HepG2 (cell line): ENCODE data around the gene ASTN2. TPM values are rescaled to one million over a fixed set of nuclear protein-coding genes. Genes with fewer than 3 reads are reported as not detected.

Source experiments
- ATAC-seq: fragments of 200-7000 bp; cut with Tn5 transposase; 3 replicates; pipeline ENCODE4 v1.9.1; 2020; ENCODE audit warnings: mild to moderate bottlenecking, moderate library complexity
- BruUV-seq: library from RNA; stranded (reverse); fragments of 400-500 nt; replicated peaks from 2 replicates; lab custom pipeline; 2021; lab: Mats Ljungman, UMichigan
- CTCF ChIA-PET: fragments of 300-600 bp; formaldehyde crosslinking; extraction: SDS; loops from one replicate; lab custom pipeline; 2021; ENCODE audit warnings: low total read pairs, inconsistent platforms, low intra/inter-chr PET ratio; lab: Yijun Ruan, JAX
- POLR2A ChIA-PET: fragments of 350-600 bp; sonication (Branson Sonifier 250); formaldehyde crosslinking; loops from one replicate; lab custom pipeline; 2020; ENCODE audit warnings: antibody characterized with exemption, inconsistent platforms; lab: Yijun Ruan, JAX
- DNase-seq: peaks from one replicate; pipeline ENCODE4 v3.0.0-alpha.2; 2015; ENCODE audit warnings: low spot score
- FAIRE-seq: peaks from 3 replicates; lab custom pipeline; 2011; peaks lifted over from hg19 to GRCh38; lab: Jason Lieb, UNC
- H2AFZ ChIP-seq: one replicate; pipeline ENCODE4 v1.6.1; 2011; ENCODE audit warnings: low read length, inconsistent platforms
- H3K27ac ChIP-seq: fragments of 300-600 bp; 3 replicates; pipeline ENCODE4 v1.8.0; 2011; ENCODE audit warnings: mixed run types, mild to moderate bottlenecking, mixed read lengths, low read length, inconsistent platforms; ENCODE audit not compliant: insufficient read depth; ENCODE audit errors: extremely low read length
- H3K27me3 ChIP-seq, 2 experiments: fragments of 200-600 bp in 1 of 2; 2 replicates in 1 of 2; 3 replicates in 1 of 2; pipeline versions ENCODE4 v1.6.0 to v1.8.0; 2011; ENCODE audit warnings: low read length in 2 of 2, mild to moderate bottlenecking in 2 of 2, moderate library complexity in 2 of 2, inconsistent platforms in 1 of 2; ENCODE audit not compliant: insufficient read depth in 2 of 2, control insufficient read depth in 1 of 2
- H3K36me3 ChIP-seq, 2 experiments: fragments of 200-600 bp in 1 of 2; replicated peaks in 1 of 2; 2 replicates in 1 of 2; 3 replicates in 1 of 2; pipeline versions ENCODE4 v1.5.1 to v1.8.0; 2011; ENCODE audit warnings: low read length in 2 of 2, inconsistent platforms in 1 of 2; ENCODE audit not compliant: insufficient read depth in 2 of 2, control insufficient read depth in 1 of 2
- H3K4me1 ChIP-seq: 2 replicates; pipeline ENCODE4 v1.5.1; 2012; ENCODE audit warnings: low read length, inconsistent platforms; ENCODE audit not compliant: insufficient read depth
- H3K4me2 ChIP-seq: 2 replicates; pipeline ENCODE4 v1.6.0; 2011; ENCODE audit warnings: low read depth, low read length, inconsistent platforms
- H3K4me3 ChIP-seq, 3 experiments: fragments of 200-600 bp in 1 of 3; sonication (generic), shearing (Covaris generic) in 1 of 3; replicated peaks in 1 of 3; 2 replicates each; pipeline ENCODE4 v1.5.1; 2011 to 2016; ENCODE audit warnings: low read length in 3 of 3, inconsistent platforms in 2 of 3, low read depth in 2 of 3, mild to moderate bottlenecking in 2 of 3, control low read depth in 1 of 3, mixed read lengths in 1 of 3; ENCODE audit not compliant: insufficient read depth in 1 of 3
- H3K79me2 ChIP-seq: one replicate; pipeline ENCODE4 v1.6.1; 2011; ENCODE audit warnings: low read length, inconsistent platforms; ENCODE audit not compliant: insufficient read depth
- H3K9ac ChIP-seq: 2 replicates; pipeline ENCODE4 v1.6.0; 2011; ENCODE audit warnings: mild to moderate bottlenecking, low read depth, low read length, inconsistent platforms; ENCODE audit not compliant: insufficient read depth
- H3K9me3 ChIP-seq: 2 replicates; pipeline ENCODE4 v1.5.1; 2012; ENCODE audit warnings: mild to moderate bottlenecking, low read length
- H4K20me1 ChIP-seq: 2 replicates; pipeline ENCODE4 v1.6.0; 2011; ENCODE audit warnings: inconsistent platforms, mild to moderate bottlenecking, low read length, moderate library complexity; ENCODE audit not compliant: insufficient read depth
- AGO2 ChIP-seq: fragments of 200-400 bp; formaldehyde crosslinking; optimal IDR thresholded peaks from 2 replicates; pipeline ENCODE3; 2017; ENCODE audit warnings: mild to moderate bottlenecking, low read depth, low read length, moderate library complexity
- FOXK1 ChIP-seq: sonication (generic); formaldehyde crosslinking; IDR thresholded peaks from 2 replicates; pipeline ENCODE4 v1.4.0; 2020; ENCODE audit warnings: low read depth, missing genetic modification reagents, borderline replicate concordance
- HDAC2 ChIP-seq: sonication (generic); formaldehyde crosslinking; IDR thresholded peaks from 2 replicates; pipeline ENCODE4 v1.4.0; 2020; ENCODE audit warnings: missing genetic modification reagents
- NR2C2 ChIP-seq: sonication (generic); formaldehyde crosslinking; IDR thresholded peaks from 2 replicates; pipeline ENCODE4 v1.4.0; 2020; ENCODE audit warnings: missing genetic modification reagents, mild to moderate bottlenecking, moderate library complexity, borderline replicate concordance
- ZNF615 ChIP-seq: sonication (generic); formaldehyde crosslinking; IDR thresholded peaks from 2 replicates; pipeline ENCODE4 v1.5.0; 2020; ENCODE audit warnings: mild to moderate bottlenecking, missing genetic modification reagents, borderline replicate concordance
- ZNF746 ChIP-seq: sonication (generic); formaldehyde crosslinking; IDR thresholded peaks from 2 replicates; pipeline ENCODE4 v1.8.0; 2022; ENCODE audit warnings: mild to moderate bottlenecking, missing genetic modification reagents
- in situ Hi-C: cut with HindIII; loops from 2 replicates; pipeline ENCODE4 v1.10.0; 2017; ENCODE audit warnings: low pct_unique_long_range_greater_than_20kb; ENCODE audit not compliant: extremely low pct_ligation_motif_present
- intact Hi-C: fragments of 100-400 bp; cut with micrococcal nuclease; formaldehyde crosslinking; loops from one replicate; pipeline ENCODE4 v1.10.0; 2022; ENCODE audit not compliant: unreplicated experiment
- polyA plus RNA-seq, 8 experiments: library from polyadenylated mRNA; depleted of rRNA in 3 of 8; stranded (reverse) in 7 of 8; unstranded in 1 of 8; fragments of >200 nt; fragmentation: Illumina TruSeq in 4 of 8; extraction: Trizol in 4 of 8; gene quantifications; 2 replicates each; pipeline versions ENCODE4 v1.2.1 to v1.2.3, GENCODE V29; 2011 to 2016; ENCODE audit warnings: low read depth in 4 of 8, missing spikeins in 1 of 8, mixed read lengths in 1 of 8; ENCODE audit not compliant: insufficient read depth in 1 of 8
- total RNA-seq, 5 experiments: library from RNA; depleted of rRNA; stranded (reverse); fragments of >200 nt; fragmentation: Illumina TruSeq; extraction: Trizol; gene quantifications; 2 replicates each; pipeline ENCODE4 v1.2.3, GENCODE V29; 2016; ENCODE audit warnings: low read depth in 1 of 5
- TF ChIP-seq, protein P1 (sequence below): sonication (generic); formaldehyde crosslinking; conservative IDR thresholded peaks from 2 replicates; pipeline ENCODE4 v1.8.0; 2022; ENCODE audit warnings: mild to moderate bottlenecking, moderate library complexity, missing genetic modification reagents
- TF ChIP-seq, protein P2 (sequence below): sonication (generic); formaldehyde crosslinking; IDR thresholded peaks from 2 replicates; pipeline ENCODE4 v1.5.0; 2020; ENCODE audit warnings: mild to moderate bottlenecking, missing genetic modification reagents
- TF ChIP-seq, protein P3 (sequence below), 2 experiments: fragments of 450-650 bp in 1 of 2; sonication (generic) in 1 of 2; formaldehyde crosslinking; IDR thresholded peaks; 2 replicates each; pipeline versions ENCODE4 v1.5.0 to v1.8.0; 2020 to 2022; ENCODE audit warnings: mild to moderate bottlenecking in 1 of 2, missing genetic modification reagents in 1 of 2

Gene ASTN2
- total and polyA plus RNA-seq, 2 of the 13 experiments (the other 11 are each of a cell fraction or from before 2014, with no cell fraction given), result 5.2 to 13.5 TPM

DNA sequence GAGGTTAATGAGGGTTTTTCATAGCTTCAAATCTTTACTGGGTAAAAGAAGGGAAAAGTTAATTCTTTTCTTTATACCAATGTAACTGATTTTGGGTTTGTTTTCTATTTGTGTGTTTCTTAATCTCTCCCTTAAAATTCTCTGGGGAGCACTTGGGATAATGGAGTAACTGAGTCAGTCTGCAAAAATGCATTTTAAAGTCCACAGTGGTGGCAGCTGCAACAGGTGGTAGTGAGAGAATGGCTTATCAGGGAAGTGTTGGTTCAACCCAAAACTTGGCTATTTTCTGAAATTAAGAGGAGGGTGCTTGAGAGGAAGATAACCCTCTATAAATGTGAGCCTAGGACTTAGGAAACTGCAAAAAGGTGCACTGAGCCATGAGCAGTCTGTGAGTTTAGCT, 39.9 kb upstream of the ASTN2 start:
- Histone ChIP-seq H3K27ac (no peak overlapping the region), H3K4me3 (no peak overlapping the region), H4K20me1 (no peaks in the 10 kb centered on the region), H2AFZ (no peak overlapping the region), H3K9me3 (no peaks in the 10 kb centered on the region), H3K79me2 (no peaks in the 10 kb centered on the region), H3K4me2 (no peak overlapping the region), H3K27me3 (no peaks in the 10 kb centered on the region), H3K9ac (no peak overlapping the region), H3K4me1 (no peaks in the 10 kb centered on the region), H3K36me3 (no peaks in the 10 kb centered on the region)
- DNase-seq (no peak), FAIRE-seq (no peak), ATAC-seq (no peak)
- in situ Hi-C loops, result no loop called here
- TF ChIP-seq FOXK1 (CRISPR knock-in tag), result no peak
- TF ChIP-seq, protein P1, sequence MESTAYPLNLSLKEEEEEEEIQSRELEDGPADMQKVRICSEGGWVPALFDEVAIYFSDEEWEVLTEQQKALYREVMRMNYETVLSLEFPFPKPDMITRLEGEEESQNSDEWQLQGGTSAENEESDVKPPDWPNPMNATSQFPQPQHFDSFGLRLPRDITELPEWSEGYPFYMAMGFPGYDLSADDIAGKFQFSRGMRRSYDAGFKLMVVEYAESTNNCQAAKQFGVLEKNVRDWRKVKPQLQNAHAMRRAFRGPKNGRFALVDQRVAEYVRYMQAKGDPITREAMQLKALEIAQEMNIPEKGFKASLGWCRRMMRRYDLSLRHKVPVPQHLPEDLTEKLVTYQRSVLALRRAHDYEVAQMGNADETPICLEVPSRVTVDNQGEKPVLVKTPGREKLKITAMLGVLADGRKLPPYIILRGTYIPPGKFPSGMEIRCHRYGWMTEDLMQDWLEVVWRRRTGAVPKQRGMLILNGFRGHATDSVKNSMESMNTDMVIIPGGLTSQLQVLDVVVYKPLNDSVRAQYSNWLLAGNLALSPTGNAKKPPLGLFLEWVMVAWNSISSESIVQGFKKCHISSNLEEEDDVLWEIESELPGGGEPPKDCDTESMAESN (CRISPR knock-in tag), result no peak
- TF ChIP-seq, protein P2, sequence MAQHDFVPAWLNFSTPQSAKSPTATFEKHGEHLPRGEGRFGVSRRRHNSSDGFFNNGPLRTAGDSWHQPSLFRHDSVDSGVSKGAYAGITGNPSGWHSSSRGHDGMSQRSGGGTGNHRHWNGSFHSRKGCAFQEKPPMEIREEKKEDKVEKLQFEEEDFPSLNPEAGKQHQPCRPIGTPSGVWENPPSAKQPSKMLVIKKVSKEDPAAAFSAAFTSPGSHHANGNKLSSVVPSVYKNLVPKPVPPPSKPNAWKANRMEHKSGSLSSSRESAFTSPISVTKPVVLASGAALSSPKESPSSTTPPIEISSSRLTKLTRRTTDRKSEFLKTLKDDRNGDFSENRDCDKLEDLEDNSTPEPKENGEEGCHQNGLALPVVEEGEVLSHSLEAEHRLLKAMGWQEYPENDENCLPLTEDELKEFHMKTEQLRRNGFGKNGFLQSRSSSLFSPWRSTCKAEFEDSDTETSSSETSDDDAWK (CRISPR knock-in tag), result no peak
- no peak for TF ChIP-seq ZNF746
- no peak for TF ChIP-seq AGO2
- TF ChIP-seq HDAC2 (CRISPR knock-in tag), result no peak
- TF ChIP-seq ZNF615 (CRISPR knock-in tag), result no peak
- TF ChIP-seq NR2C2 (CRISPR knock-in tag), result no peak
- TF ChIP-seq, protein P3, sequence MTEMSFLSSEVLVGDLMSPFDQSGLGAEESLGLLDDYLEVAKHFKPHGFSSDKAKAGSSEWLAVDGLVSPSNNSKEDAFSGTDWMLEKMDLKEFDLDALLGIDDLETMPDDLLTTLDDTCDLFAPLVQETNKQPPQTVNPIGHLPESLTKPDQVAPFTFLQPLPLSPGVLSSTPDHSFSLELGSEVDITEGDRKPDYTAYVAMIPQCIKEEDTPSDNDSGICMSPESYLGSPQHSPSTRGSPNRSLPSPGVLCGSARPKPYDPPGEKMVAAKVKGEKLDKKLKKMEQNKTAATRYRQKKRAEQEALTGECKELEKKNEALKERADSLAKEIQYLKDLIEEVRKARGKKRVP (CRISPR knock-in tag; IDR thresholded peaks at IDR 0.05), result no peak
- POLR2A ChIA-PET, result no interaction called here
- CTCF ChIA-PET, result no interaction called here
- intact Hi-C loops, result no loop called here
- no TSS peak for BruUV-seq
